GM15510 (cell line): ENCODE data around the gene RAB11A.

Experiments used
- POLR2A ChIP-seq: IDR thresholded peaks from 3 replicates; pipeline ENCODE4 v1.6.1; 2011; ENCODE audit warnings: borderline replicate concordance; ENCODE audit not compliant: insufficient read length; ENCODE audit errors: extremely low read depth

Gene RAB11A

DNA sequence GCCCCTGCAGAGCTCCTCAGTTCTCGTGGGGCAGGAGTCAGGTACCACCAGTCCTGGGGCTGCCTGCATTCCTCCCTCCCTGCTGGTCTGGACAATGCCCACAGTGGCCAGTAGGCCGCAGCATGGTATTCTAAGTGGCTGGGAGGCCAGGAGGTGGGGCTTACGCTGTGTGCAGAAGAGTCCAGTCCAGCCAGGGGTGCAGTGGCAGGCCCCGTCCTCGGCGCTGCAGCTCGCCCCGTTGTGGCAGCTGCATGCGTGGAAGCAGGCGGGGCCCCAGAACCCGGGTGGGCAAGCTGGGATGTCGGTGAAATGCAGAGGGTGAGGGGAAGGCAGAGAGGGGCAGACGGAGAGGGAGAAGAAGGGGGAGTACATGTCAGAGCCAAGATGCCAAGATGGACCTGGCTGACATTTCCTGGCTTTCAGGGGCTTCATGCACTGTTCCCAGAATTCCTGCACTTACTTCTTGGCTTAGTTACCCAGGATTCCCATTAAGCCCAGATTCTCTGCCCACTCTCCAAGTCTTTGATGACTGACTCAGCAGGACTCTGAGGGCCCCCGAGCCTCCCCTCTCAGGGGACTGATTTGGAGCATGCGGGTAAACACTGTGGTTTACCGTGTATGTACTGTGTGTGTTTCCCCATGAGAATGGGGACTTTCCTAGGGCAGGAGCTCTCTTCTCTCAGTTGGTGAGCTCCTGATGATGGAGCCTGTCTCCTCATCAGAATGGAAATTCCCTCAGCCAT is 47.5 kb downstream of the RAB11A start:
- no peak for TF ChIP-seq POLR2A

DNA sequence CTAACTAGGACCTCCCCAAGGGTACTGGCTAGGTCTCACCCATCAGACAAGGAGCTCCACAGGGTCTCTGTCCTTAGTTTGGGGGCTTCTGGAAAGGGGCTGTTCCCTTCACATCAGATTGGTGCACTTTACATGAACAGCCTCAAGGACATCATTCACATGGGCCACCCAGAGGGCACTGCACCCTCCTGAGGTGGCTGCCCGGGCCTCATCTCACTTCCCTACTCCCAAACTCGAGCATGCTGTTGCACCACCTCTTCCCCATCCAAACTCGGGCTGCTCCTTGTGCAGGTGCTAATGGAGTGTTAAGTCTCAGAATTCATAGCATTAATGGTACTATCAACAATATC is 48.1 kb downstream of the RAB11A start:
- no peak for TF ChIP-seq POLR2A

GRCh38 chr15:65917936-65918335 is 48.6 kb downstream of the RAB11A start:
- TF ChIP-seq POLR2A, result no peak

DNA sequence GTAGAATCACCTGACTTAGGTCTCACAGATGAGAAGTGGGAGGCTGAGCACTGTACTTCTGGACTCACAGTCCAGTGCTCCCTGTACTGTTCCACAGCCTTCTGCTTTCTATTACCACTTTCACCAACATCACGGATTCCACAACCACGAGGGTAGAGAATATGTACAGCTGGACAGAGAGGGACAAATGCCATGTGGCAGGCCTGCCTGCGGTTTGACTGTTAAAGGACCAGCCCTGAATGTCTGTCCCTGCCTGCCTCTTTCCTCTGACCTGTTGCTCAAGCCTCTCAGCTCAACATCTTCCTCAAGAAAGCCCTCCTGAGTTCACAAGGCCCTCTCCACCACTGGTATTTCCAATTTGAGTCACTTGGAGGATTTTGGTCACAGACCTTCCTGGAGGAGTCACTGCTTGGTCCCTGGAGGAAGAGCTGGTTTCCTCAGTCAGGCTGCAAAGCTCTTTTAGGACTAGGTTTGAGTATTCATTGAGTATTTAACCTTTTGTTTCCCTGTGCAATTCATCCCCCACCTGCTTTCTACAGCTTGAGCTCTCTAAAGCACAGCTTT is 49.1 kb downstream of the RAB11A start:
- no peak for TF ChIP-seq POLR2A

DNA sequence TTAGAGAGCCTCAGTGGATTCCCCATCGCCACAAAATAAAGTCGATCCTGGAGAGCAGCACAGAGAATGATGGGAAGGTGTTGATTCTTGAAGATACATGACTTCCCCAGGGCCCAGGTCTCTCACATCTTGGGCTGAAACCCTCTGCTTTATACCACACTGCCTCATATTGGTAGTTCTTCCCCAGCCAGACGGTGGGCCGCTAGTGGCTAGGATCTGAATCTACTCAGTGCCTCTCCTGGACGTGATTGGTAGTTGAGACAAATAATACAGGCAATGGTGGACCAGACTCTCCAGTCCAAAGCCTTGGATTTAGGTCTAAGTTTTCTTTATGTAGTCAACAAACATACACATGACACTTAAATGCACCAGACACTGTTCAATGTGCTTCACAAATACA is 49.7 kb downstream of the RAB11A start:
- no peak for TF ChIP-seq POLR2A

DNA sequence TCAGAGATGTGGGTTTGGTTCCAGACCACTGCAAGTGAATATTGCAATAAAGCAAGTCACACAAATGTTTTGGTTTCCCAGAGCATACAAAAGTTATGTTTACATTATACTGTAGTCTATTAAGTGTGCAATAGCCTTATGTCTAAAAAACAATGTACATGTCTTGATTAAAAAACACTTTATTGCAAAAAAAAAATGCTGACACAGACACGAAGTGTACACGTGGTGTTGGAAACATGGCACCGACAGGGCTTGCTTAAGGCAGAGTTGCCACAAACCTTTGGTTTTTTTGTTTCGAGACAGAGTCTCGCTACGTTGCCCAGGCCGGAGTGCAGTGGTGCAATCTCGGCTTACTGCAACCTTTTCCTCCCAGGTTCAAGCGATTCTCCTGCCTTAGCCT is 50.1 kb downstream of the RAB11A start:
- no peak for TF ChIP-seq POLR2A

- no peak for TF ChIP-seq POLR2A
Measured at GRCh38 chr15:65920121-65920520, 50.8 kb downstream of the RAB11A start.

DNA sequence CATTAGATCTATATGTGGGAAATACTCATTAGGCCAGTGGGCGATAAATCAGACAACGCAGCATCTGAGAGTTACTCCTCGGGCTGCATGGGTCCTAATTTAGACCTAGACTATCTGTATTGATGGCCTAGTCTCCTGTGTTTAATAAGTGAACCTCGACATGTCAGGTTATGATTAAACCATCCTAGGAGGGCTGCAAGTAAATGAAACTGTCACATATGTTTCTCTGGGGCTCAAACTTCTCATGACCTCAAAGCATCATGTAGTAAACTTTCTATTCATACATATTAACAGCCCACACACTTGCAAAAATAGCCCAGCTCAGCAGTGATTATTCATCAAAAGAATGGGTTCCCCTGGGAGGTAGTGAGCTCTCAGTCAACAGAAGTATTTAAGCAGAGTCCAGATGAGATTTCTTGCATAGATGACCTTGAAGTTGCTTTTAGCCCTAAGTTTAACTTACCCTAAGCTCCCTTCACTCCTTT is 51.6 kb downstream of the RAB11A start:
- no peak for TF ChIP-seq POLR2A

GRCh38 chr15:65921780-65922179 is 52.5 kb downstream of the RAB11A start:
- no peak for TF ChIP-seq POLR2A

DNA sequence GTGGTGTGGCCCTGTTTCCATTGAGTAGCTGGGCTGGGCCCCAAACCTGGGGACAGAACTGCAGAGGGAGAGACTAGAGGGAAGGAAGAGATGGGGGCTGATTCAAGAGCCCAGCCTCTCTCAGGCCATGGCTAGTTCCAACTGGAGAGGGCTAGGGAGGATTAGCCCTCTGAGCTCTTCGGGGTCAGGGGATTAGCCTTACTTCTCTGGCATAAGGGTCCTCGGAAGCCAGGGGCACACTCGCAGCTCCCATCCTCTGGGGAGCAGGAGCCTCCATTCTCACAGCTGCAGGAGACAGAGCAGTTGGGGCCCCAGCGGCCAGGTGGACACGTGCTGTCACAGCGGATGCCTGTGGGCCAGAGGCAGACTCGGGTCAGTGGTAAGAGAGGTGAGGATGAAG is 53.3 kb downstream of the RAB11A start:
- no peak for TF ChIP-seq POLR2A

DNA sequence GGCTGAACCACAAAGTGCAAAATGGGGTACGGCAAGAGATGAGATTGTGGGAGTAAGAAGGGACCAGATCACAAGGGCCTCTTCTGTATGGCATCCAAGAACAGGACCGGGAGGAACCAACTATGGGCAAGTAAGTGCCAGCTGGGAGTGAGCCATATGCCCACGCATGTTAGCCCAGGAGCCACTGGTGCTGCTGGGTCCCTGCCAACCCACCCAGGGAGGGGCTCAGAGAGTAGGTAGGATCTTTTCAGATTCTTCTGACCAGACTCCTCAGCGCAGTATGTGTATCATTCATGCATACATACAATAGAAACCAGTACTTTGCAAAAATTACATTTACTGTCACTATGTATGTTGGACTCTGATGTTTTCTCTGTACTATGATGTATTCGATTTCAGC is 54.0 kb downstream of the RAB11A start:
- TF ChIP-seq POLR2A, result no peak

DNA sequence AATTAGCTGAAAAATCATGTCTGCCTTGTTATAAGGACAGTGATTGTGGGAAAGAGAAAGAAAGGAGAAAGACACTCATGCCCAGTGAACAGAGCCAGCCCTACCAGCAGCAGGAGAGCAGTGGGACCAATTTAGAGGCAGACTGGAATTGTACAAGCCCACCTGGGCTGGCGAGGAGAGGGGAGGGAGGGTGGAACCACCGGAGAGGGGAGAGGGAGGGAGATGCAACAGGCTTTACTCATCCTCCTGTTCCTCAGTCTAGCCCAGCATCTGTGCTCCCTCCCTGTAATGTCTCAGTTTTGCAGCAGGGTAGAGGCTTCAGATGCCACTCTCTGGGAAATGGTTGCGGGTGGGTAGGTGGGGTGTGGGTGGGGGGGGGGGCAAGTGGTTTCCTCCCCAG is 54.7 kb downstream of the RAB11A start:
- TF ChIP-seq POLR2A, result no peak

DNA sequence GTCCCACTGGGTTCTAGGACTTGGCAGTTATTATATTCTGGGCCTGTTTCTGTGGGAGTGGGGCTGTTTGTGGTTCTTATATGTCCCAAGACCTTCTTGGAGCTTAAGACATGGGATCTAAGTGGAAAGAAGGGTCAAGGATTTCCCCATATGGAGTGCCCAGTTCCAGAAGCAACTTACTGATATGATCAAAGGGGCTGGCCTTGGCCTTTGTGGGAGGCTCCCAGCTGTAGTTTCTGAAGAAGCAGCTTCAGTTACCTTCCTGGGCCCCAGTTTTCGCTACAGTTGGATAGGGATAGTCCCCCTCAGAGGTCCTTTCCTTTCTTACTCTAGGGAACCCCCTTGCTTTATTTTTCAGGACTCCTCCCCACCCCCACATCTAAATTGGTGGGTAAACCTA is 56.0 kb downstream of the RAB11A start:
- no peak for TF ChIP-seq POLR2A

DNA sequence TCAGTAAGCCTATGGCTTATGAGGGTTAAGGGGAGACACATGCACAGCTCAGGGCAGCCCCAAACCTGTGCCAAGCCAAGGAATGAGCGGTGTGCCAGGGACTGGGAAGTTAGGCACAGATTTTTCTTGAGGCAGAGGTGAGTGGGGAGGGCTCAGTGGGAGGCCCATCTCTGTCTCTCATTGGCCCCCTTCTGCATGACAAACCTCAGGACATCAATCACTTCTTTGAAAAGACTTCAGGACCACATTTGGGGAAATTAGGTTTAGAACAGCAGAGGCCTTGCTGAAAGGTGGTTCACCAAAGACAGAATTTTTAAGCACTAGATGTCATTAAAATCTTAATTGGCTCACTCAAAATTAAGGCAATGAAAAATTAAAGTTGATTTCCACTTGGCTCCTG is 57.2 kb downstream of the RAB11A start:
- no peak for TF ChIP-seq POLR2A

GRCh38 chr15:65926899-65927298 is 57.6 kb downstream of the RAB11A start:
- no peak for TF ChIP-seq POLR2A

- TF ChIP-seq POLR2A, result no peak
Measured at GRCh38 chr15:65927545-65927944, 58.3 kb downstream of the RAB11A start.

GRCh38 chr15:65929573-65929972 is 60.3 kb downstream of the RAB11A start:
- no peak for TF ChIP-seq POLR2A

GRCh38 chr15:65930134-65930533 is 60.8 kb downstream of the RAB11A start:
- no peak for TF ChIP-seq POLR2A

DNA sequence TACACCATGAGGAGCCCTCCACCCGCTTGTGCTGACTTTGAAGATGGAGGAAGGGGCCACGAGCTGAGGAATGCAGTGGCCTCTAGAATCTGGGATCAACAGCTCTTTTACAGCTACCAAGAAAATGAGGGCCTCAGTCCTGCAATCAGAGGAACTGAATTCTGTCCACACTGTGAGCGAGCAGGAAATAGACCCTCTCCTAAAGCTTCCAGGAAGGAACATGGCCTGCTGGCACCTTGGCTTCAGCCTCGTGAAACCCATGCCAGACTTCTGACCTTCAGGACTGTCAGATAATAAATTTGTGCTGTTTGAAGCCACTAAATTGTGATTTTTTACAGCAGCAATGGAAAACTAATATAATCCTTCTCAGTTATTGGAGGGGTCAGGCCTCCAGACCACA is 61.9 kb downstream of the RAB11A start:
- no peak for TF ChIP-seq POLR2A
